GM21423 (cell line): ENCODE measurements around the gene PP2D1.
A peak's percentile ranks its signal among the peaks of the same experiment; 100 is the strongest.
"Not testable (repeated sequence)": the region's sequence is repeated elsewhere in the genome, so short reads cannot be mapped to it uniquely, and the experiment has no call there.

ENCODE experiments used
- ATAC-seq: cut with Tn5 transposase; IDR thresholded peaks from one replicate; pipeline ENCODE4 v1.9.1; 2021; ENCODE audit warnings: mild to moderate bottlenecking, moderate library complexity; ENCODE audit not compliant: unreplicated experiment

PP2D1 gene

GRCh38 chr3:20012164-20012563 is at the start of gene PP2D1:
TSS of gene PP2D1 (minus strand) at chr3:20012264. CDS start at chr3:20012072, 192 bp downstream.
- ATAC-seq = no peak

GRCh38 chr3:20060974-20061685 is 49.1 kb upstream of the PP2D1 start:
- peak; percentile 86 for ATAC-seq

- ATAC-seq = no peak
Observed at GRCh38 chr3:20059929-20060328, 47.9 kb upstream of the PP2D1 start.

- no peak for ATAC-seq
Observed at GRCh38 chr3:20057612-20058180, 45.6 kb upstream of the PP2D1 start.

GRCh38 chr3:20056725-20057611 is 44.9 kb upstream of the PP2D1 start:
- ATAC-seq = peak; percentile 22

- no peak for ATAC-seq
Observed at GRCh38 chr3:20055842-20056241, 43.8 kb upstream of the PP2D1 start.

GRCh38 chr3:20055020-20055775 is 43.1 kb upstream of the PP2D1 start:
- ATAC-seq = peak; percentile 19

- peak; percentile 90 for ATAC-seq
Observed at GRCh38 chr3:20054549-20054987, 42.5 kb upstream of the PP2D1 start.

- no peak for ATAC-seq
Observed at GRCh38 chr3:20052851-20053250, 40.8 kb upstream of the PP2D1 start.

GRCh38 chr3:20051123-20051806 is 39.2 kb upstream of the PP2D1 start:
- no peak for ATAC-seq

- no peak for ATAC-seq
Observed at GRCh38 chr3:20047976-20048883, 36.2 kb upstream of the PP2D1 start.

GRCh38 chr3:20047341-20047779 is 35.3 kb upstream of the PP2D1 start:
- ATAC-seq = no peak

GRCh38 chr3:20046556-20046955 is 34.5 kb upstream of the PP2D1 start:
- ATAC-seq = no peak

- not testable (repeated sequence) for ATAC-seq
Observed at GRCh38 chr3:20045141-20045540, 33.1 kb upstream of the PP2D1 start.

- no peak for ATAC-seq
Observed at GRCh38 chr3:20043825-20044224, 31.8 kb upstream of the PP2D1 start.

- ATAC-seq = peak; percentile 28
Observed at GRCh38 chr3:20043396-20043795, 31.3 kb upstream of the PP2D1 start.

GRCh38 chr3:20042331-20042730 is 30.3 kb upstream of the PP2D1 start:
- no peak for ATAC-seq

GRCh38 chr3:20041197-20041780 is 29.2 kb upstream of the PP2D1 start:
- peak; percentile 41 for ATAC-seq
